Stomach (tissue), 9 donors: ENCODE results near the gene NFU1. TPM values are rescaled to one million over a fixed set of nuclear protein-coding genes. Genes with fewer than 3 reads are reported as not detected.

Experiments used
- DNase-seq, 2 donors: peaks; one replicate each; pipeline versions ENCODE4 v3.0.0 to v3.0.0-alpha.2; 2013 to 2019
- H3K27ac ChIP-seq, 5 donors: fragments of 200-600 bp in 4 of 5; sonication (generic) in 4 of 5; one replicate each; pipeline ENCODE4 v1.5.1; 2013 to 2019; ENCODE audit warnings: mild to moderate bottlenecking in 1 of 5, moderate library complexity in 1 of 5
- H3K27me3 ChIP-seq, 3 donors: fragments of 200-600 bp; sonication (generic); one replicate each; pipeline ENCODE4 v1.5.1; 2017 to 2019; ENCODE audit warnings: mixed run types in 1 of 3
- H3K36me3 ChIP-seq, 4 donors: fragments of 200-600 bp; sonication (generic); 1 replicate in 3 of 4; 2 replicates in 1 of 4; pipeline ENCODE4 v1.5.1; 2016 to 2019
- H3K4me1 ChIP-seq, 4 donors: fragments of 200-600 bp; sonication (generic); one replicate each; pipeline ENCODE4 v1.5.1; 2016 to 2019
- H3K4me3 ChIP-seq, 4 donors: fragments of 200-600 bp; sonication (generic) in 3 of 4; one replicate each; pipeline ENCODE4 v1.5.1; 2016 to 2019; ENCODE audit warnings: mild to moderate bottlenecking in 1 of 4
- H3K9me3 ChIP-seq, 4 donors: fragments of 200-600 bp; sonication (generic); one replicate each; pipeline ENCODE4 v1.5.1; 2016 to 2019
- EP300 ChIP-seq: sonication (generic); formaldehyde crosslinking; IDR thresholded peaks from one replicate; pipeline ENCODE4 v1.6.1; 2017; ENCODE audit warnings: antibody characterized with exemption
- POLR2A ChIP-seq, 4 donors: fragments of 450-650 bp; IDR thresholded peaks; one replicate each; pipeline ENCODE4 v1.6.1; 2016; ENCODE audit warnings: antibody characterized with exemption in 4 of 4, control low read depth in 2 of 4, mild to moderate bottlenecking in 1 of 4, moderate library complexity in 1 of 4
- POLR2AphosphoS5 ChIP-seq, 3 donors: sonication (generic); formaldehyde crosslinking; IDR thresholded peaks; one replicate each; pipeline ENCODE4 v1.6.1; 2016; ENCODE audit warnings: antibody characterized with exemption in 3 of 3
- WGBS, 5 donors: extraction: QIAGEN DNeasy Blood & Tissue Kit in 3 of 5; methylation state at CpG; one replicate each; pipeline versions ENCODE4 v1.1.5 to v1.1.7; 2013 to 2018; 5-methylcytosine and 5-hydroxymethylcytosine counted together
- intact Hi-C: fragments of 100-400 bp; cut with DNase I; formaldehyde crosslinking; loops from one replicate; pipeline ENCODE4 v1.15.1; 2023; ENCODE audit warnings: low total_unique reads
- polyA plus RNA-seq, 3 donors: library from polyadenylated mRNA; stranded (reverse); fragments of 200-250 nt; gene quantifications; one replicate each; pipeline ENCODE4 v1.2.3, GENCODE V29; 2013
- total RNA-seq, 5 donors: library from RNA; depleted of rRNA; stranded (reverse); fragments of >200 nt; gene quantifications; one replicate each; pipeline versions ENCODE4 v1.1.0 to v1.2.3, GENCODE V29; 2014 to 2016
- TF ChIP-seq, protein P1 (sequence below), 7 experiments: fragments of 450-650 bp in 4 of 7; fragments of 200-600 bp in 3 of 7; sonication (generic) in 3 of 7; IDR thresholded peaks; one replicate each; pipeline ENCODE4 v1.5.1; 2016 to 2019; ENCODE audit warnings: antibody characterized with exemption in 7 of 7, control low read depth in 2 of 7, mild to moderate bottlenecking in 1 of 7
- donor health status: healthy with polysubstance abuse.
- donor health status: Bipolar disorder and iron deficiency.
- donor health status: healthy.

The NFU1 gene
- total and polyA plus RNA-seq, 8 donors = 14.7 to 62.7 (median 39.6) TPM

DNA sequence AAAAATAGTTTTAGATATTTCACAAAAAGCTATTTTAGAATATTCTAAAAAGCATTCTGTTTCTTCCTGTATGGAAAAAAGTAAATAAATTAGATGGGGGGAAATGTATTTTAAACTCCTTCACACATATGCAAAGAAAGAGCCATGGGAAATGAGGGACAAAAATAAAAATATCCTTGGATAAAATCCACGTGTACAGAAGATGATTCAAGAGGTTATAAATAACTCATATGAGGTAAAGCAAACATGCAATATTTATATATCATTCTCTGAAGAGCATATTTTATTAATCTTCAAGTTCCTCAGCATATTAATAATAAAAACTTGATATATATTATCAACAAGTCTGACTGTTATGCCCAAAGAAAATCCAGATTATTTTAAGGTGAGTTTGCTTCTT is 41.4 kb downstream of the NFU1 start:
- H3K4me1 ChIP-seq = peaks cover 0 to 12% (median 6%) of the 10 kb centered on the region in 4 donors
- H3K27ac ChIP-seq = peak overlapping the region in 1 of 5 donors; percentile 62
- peaks cover 15 to 75% (median 57%) of the 10 kb centered on the region in 4 donors for H3K36me3 ChIP-seq
- TF ChIP-seq POLR2AphosphoS5 (IDR thresholded peaks at IDR 0.05) = no peak
- TF ChIP-seq, protein P1, sequence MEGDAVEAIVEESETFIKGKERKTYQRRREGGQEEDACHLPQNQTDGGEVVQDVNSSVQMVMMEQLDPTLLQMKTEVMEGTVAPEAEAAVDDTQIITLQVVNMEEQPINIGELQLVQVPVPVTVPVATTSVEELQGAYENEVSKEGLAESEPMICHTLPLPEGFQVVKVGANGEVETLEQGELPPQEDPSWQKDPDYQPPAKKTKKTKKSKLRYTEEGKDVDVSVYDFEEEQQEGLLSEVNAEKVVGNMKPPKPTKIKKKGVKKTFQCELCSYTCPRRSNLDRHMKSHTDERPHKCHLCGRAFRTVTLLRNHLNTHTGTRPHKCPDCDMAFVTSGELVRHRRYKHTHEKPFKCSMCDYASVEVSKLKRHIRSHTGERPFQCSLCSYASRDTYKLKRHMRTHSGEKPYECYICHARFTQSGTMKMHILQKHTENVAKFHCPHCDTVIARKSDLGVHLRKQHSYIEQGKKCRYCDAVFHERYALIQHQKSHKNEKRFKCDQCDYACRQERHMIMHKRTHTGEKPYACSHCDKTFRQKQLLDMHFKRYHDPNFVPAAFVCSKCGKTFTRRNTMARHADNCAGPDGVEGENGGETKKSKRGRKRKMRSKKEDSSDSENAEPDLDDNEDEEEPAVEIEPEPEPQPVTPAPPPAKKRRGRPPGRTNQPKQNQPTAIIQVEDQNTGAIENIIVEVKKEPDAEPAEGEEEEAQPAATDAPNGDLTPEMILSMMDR (IDR thresholded peaks at IDR 0.05) = no peak
- TF ChIP-seq POLR2A (IDR thresholded peaks at IDR 0.05) = no peak
- no peak for TF ChIP-seq EP300
- H3K9me3 ChIP-seq = no peaks in the 10 kb centered on the region
- 13 to 24% (median 22%) methylated on average over 1 of the region's 1 CpG for WGBS, 5 donors
- intact Hi-C loops = no loop called here
- no peak for DNase-seq
- no peaks in the 10 kb centered on the region for H3K27me3 ChIP-seq
- no peak overlapping the region for H3K4me3 ChIP-seq

DNA sequence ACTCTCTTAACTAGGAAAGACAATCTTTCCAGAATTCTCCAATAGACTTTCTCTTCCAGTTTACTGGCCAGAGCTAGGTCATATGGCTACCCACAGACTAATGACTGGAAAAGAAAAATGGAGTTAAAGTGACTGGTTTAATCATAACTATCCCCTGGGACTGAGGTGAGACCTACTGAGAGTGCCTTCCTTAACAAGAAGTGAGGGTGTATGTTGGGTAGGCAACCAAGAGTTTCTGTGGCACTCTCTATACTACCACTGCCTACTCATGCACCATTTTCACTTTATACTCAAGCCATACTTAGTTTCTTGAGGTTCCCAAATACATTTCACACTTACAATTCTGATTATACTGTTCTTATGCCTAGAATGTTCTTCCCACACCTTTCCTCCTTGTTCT is 43.3 kb downstream of the NFU1 start:
- intact Hi-C loops = no loop called here
- no peaks in the 10 kb centered on the region for H3K27me3 ChIP-seq
- H3K27ac ChIP-seq = no peak overlapping the region
- H3K9me3 ChIP-seq = no peaks in the 10 kb centered on the region
- no peak for TF ChIP-seq EP300
- no peak for TF ChIP-seq POLR2AphosphoS5 (IDR thresholded peaks at IDR 0.05)
- TF ChIP-seq POLR2A (IDR thresholded peaks at IDR 0.05) = no peak
- TF ChIP-seq, protein P1 (IDR thresholded peaks at IDR 0.05) = no peak
- DNase-seq = no peak
- peaks cover 0 to 15% (median 9%) of the 10 kb centered on the region in 4 donors for H3K4me1 ChIP-seq
- H3K36me3 ChIP-seq = peaks cover 12 to 56% (median 40%) of the 10 kb centered on the region in 4 donors
- H3K4me3 ChIP-seq = no peak overlapping the region

DNA sequence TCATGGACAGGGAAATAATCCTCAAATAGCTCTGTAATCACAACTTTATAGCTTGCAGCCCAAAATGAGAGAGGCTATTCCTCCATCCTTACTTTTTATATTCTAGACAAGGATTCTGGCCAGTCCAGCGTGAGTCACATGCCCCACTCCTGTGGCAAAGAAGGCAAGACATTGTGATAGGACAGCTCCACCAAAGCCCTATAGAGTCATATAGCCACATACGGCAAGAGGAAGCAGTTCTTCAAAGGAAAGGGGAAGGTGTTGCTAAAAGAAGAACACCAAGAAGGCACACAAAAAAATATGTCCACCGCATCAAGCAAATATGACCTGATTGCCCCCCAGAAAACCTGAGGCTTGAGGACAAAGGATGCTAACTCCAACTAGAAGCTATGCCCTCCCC is 46.8 kb downstream of the NFU1 start:
- 26 to 53% (median 47%) methylated on average over 3 of the region's 3 CpGs for WGBS, 5 donors
- peaks cover 6 to 30% (median 16%) of the 10 kb centered on the region in 4 donors for H3K4me1 ChIP-seq
- peak overlapping the region; percentile 39 to 84 (median 77) for H3K27ac ChIP-seq
- TF ChIP-seq POLR2A (IDR thresholded peaks at IDR 0.05) (no peak), EP300 (no peak), POLR2AphosphoS5 (IDR thresholded peaks at IDR 0.05) (no peak)
- TF ChIP-seq, protein P1 (IDR thresholded peaks at IDR 0.05) = no peak
- intact Hi-C loops = no loop called here
- DNase-seq = peak in 1 of 2 donors; percentile 20
- H3K36me3 ChIP-seq = peaks cover 0 to 26% (median 18%) of the 10 kb centered on the region in 4 donors
- H3K27me3 ChIP-seq = no peaks in the 10 kb centered on the region
- H3K4me3 ChIP-seq = no peak overlapping the region
- no peaks in the 10 kb centered on the region for H3K9me3 ChIP-seq

DNA sequence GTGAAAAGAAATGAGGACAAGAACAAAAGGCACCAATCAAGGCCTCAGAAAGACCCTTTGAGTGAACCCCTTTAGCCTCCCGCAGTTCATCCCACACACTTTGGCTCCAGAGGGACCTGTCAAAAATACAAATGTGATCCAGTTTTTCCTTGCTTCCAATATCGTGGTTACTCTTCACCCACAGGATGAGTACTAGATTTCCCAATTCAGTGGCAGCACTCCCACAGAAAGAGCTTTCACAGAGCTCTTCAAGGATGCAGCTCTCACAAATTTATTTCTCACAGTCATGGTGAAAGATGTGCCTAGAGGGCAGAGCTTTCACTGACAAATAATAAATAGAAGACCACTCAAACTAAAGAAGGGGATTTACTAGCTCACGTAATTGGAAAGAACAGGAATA is 47.2 kb downstream of the NFU1 start:
- intact Hi-C loops = no loop called here

More for the DNA sequence above, 47.2 kb downstream of the NFU1 start:
- 64 to 82% (median 73%) methylated on average over 3 of the region's 3 CpGs for WGBS, 5 donors
- H3K36me3 ChIP-seq = peaks cover 0 to 23% (median 14%) of the 10 kb centered on the region in 4 donors
- peak overlapping the region in 3 of 5 donors; percentile 42 to 80 (median 77) for H3K27ac ChIP-seq
- no peaks in the 10 kb centered on the region for H3K9me3 ChIP-seq
- no peak overlapping the region for H3K4me3 ChIP-seq
- DNase-seq = no peak
- TF ChIP-seq POLR2A (IDR thresholded peaks at IDR 0.05) (no peak), EP300 (no peak), POLR2AphosphoS5 (IDR thresholded peaks at IDR 0.05) (no peak)
- TF ChIP-seq, protein P1 (IDR thresholded peaks at IDR 0.05) = no peak
- H3K4me1 ChIP-seq = peaks cover 6 to 34% (median 18%) of the 10 kb centered on the region in 4 donors
- H3K27me3 ChIP-seq = no peaks in the 10 kb centered on the region
